Tibial nerve (tissue), 4 donors: ENCODE measurements around the gene ARHGAP21. TPM values are rescaled to one million over a fixed set of nuclear protein-coding genes. Genes with fewer than 3 reads are reported as not detected.

Experiments
- DNase-seq, 2 donors: peaks; one replicate each; pipeline ENCODE4 v3.0.0-alpha.2; 2019; ENCODE audit warnings: low spot score in 2 of 2
- H3K27ac ChIP-seq, 4 donors: fragments of 200-600 bp; sonication (generic) in 3 of 4; one replicate each; pipeline ENCODE4 v1.5.1; 2017 to 2019; ENCODE audit warnings: mild to moderate bottlenecking in 1 of 4
- H3K27me3 ChIP-seq, 2 donors: fragments of 200-600 bp; sonication (generic) in 1 of 2; one replicate each; pipeline versions ENCODE4 v1.5.1 to v1.6.0; 2017 to 2019
- H3K36me3 ChIP-seq, 3 donors: fragments of 200-600 bp; sonication (generic); one replicate each; pipeline ENCODE4 v1.5.1; 2018 to 2019
- H3K4me1 ChIP-seq, 4 donors: fragments of 200-600 bp; sonication (generic) in 3 of 4; one replicate each; pipeline ENCODE4 v1.5.1; 2017 to 2019
- H3K4me3 ChIP-seq, 4 donors: fragments of 200-600 bp; sonication (generic) in 3 of 4; one replicate each; pipeline ENCODE4 v1.5.1; 2017 to 2019; ENCODE audit warnings: mild to moderate bottlenecking in 1 of 4, moderate library complexity in 1 of 4
- H3K9me3 ChIP-seq, 4 donors: fragments of 200-600 bp; sonication (generic) in 3 of 4; one replicate each; pipeline ENCODE4 v1.5.1; 2017 to 2019
- EP300 ChIP-seq, 2 donors: sonication (generic); formaldehyde crosslinking; IDR thresholded peaks; one replicate each; pipeline ENCODE4 v1.6.1; 2017; ENCODE audit warnings: antibody characterized with exemption in 2 of 2, mild to moderate bottlenecking in 1 of 2
- POLR2A ChIP-seq, 2 donors: fragments of 450-650 bp; IDR thresholded peaks; one replicate each; pipeline ENCODE4 v1.6.1; 2017; ENCODE audit warnings: antibody characterized with exemption in 2 of 2, mild to moderate bottlenecking in 2 of 2, moderate library complexity in 2 of 2
- WGBS, 2 donors: methylation state at CpG; one replicate each; pipeline ENCODE4 v1.1.5; 2018; 5-methylcytosine and 5-hydroxymethylcytosine counted together
- total RNA-seq, 4 donors: library from RNA; depleted of rRNA; stranded (reverse); fragments of >200 nt; gene quantifications; one replicate each; pipeline ENCODE4 v1.1.0, GENCODE V29; 2016
- TF ChIP-seq, protein P1 (sequence below), 5 experiments: fragments of 200-600 bp in 3 of 5; fragments of 450-650 bp in 2 of 5; sonication (generic) in 3 of 5; IDR thresholded peaks; one replicate each; pipeline ENCODE4 v1.5.1; 2016 to 2019; ENCODE audit warnings: antibody characterized with exemption in 5 of 5, mild to moderate bottlenecking in 3 of 5, moderate library complexity in 2 of 5

The ARHGAP21 gene
- total RNA-seq, 4 donors from 2014 or later: 56.7 to 116 (median 80.2) TPM

DNA sequence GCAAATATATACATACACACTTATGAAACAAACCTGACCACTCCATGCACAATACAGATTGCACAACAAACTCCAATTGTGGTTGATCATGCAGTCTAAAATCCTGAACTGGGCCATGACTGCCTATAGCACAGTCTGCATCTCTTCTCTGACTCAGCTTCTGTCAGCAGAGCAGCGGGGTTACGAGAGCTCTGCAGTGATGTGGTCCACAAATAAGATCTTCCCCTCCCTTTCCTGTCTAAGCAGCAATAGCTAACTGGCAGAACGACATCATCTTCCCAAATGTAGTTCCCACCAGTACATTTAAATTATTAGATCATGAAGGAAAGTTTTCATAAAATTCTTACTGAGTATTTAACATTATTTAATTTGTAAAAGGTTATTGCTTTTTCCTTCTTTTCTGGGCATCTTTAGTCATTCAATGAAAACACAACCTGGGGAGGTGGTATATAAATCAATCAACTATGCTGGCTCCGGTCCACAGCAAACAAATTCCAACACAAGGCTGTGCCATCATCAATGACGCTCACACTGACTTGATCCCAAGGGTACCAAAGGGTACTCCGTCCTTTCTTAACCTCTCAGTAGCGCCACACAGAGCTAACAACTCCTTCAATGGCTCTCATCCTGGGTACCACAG, 17.1 kb downstream of the ARHGAP21 start:
- TF ChIP-seq EP300 (IDR thresholded peaks at IDR 0.05) (no peak), POLR2A (IDR thresholded peaks at IDR 0.05) (no peak)
- TF ChIP-seq, protein P1, sequence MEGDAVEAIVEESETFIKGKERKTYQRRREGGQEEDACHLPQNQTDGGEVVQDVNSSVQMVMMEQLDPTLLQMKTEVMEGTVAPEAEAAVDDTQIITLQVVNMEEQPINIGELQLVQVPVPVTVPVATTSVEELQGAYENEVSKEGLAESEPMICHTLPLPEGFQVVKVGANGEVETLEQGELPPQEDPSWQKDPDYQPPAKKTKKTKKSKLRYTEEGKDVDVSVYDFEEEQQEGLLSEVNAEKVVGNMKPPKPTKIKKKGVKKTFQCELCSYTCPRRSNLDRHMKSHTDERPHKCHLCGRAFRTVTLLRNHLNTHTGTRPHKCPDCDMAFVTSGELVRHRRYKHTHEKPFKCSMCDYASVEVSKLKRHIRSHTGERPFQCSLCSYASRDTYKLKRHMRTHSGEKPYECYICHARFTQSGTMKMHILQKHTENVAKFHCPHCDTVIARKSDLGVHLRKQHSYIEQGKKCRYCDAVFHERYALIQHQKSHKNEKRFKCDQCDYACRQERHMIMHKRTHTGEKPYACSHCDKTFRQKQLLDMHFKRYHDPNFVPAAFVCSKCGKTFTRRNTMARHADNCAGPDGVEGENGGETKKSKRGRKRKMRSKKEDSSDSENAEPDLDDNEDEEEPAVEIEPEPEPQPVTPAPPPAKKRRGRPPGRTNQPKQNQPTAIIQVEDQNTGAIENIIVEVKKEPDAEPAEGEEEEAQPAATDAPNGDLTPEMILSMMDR (IDR thresholded peaks at IDR 0.05): no peak
- Histone ChIP-seq H3K36me3 (no peaks in the 10 kb centered on the region), H3K4me1 (peaks cover 0 to 47% (median 11%) of the 10 kb centered on the region in 4 donors), H3K9me3 (no peaks in the 10 kb centered on the region), H3K27ac (no peak overlapping the region), H3K27me3 (no peaks in the 10 kb centered on the region), H3K4me3 (no peak overlapping the region)
- 46 to 51% methylated on average over 7 of the region's 7 CpGs for WGBS, 2 donors
- no peak for DNase-seq

DNA sequence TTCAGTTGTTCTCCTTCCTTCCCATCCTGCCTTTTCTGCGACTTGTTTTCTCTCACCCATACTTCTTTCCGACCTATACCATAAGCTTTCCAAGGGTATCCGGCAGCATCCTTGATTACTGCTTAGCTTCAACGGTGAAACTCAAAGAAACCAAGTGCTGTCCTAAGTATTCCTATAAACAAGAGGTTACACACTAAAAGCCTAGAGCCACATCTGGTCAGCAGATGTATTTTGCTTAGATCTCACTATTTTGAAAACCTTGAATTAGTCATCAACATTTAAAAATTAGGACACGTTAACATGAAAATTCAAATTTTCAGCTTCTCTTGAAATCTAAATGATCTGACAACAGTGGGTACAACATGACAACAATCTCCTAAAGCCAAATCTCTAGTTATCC, 20.0 kb downstream of the ARHGAP21 start:
- no peak overlapping the region for H3K27ac ChIP-seq
- H3K36me3 ChIP-seq: no peaks in the 10 kb centered on the region
- H3K4me3 ChIP-seq: no peak overlapping the region
- no peaks in the 10 kb centered on the region for H3K9me3 ChIP-seq
- DNase-seq: peak in 1 of 2 donors; percentile 40
- H3K4me1 ChIP-seq: peaks cover 0 to 35% (median 11%) of the 10 kb centered on the region in 4 donors
- no peak for TF ChIP-seq EP300 (IDR thresholded peaks at IDR 0.05)
- no peak for TF ChIP-seq POLR2A (IDR thresholded peaks at IDR 0.05)
- TF ChIP-seq, protein P1 (IDR thresholded peaks at IDR 0.05): no peak
- H3K27me3 ChIP-seq: no peaks in the 10 kb centered on the region
- 70 to 72% methylated on average over 5 of the region's 5 CpGs for WGBS, 2 donors

DNA sequence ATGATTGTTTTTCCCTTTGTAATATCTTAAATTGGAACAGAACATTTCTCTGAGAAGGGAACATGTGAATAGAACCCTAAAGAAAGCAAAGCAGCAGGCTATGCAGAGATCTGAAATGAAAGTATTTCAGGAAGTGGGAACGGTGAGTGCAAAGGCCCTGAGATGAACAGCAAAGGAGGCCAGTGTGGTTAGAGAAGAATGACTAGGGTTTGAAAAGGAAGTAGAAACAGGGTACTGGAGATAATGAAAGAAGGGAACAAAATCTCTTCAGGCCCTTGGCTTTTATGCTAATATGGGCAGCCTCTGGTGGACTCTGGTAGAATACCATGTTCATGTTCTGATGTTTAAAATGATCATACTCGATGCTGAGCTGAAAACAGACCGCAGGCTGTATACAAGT, 22.2 kb downstream of the ARHGAP21 start:
- Histone ChIP-seq H3K9me3 (no peaks in the 10 kb centered on the region), H3K27me3 (no peaks in the 10 kb centered on the region), H3K4me1 (peaks cover 0 to 16% (median 4%) of the 10 kb centered on the region in 4 donors), H3K36me3 (no peaks in the 10 kb centered on the region), H3K27ac (no peak overlapping the region), H3K4me3 (no peak overlapping the region)
- no peak for DNase-seq
- TF ChIP-seq EP300 (IDR thresholded peaks at IDR 0.05) (no peak), POLR2A (IDR thresholded peaks at IDR 0.05) (no peak)
- TF ChIP-seq, protein P1 (IDR thresholded peaks at IDR 0.05): no peak
- 85 to 89% methylated on average over 3 of the region's 3 CpGs for WGBS, 2 donors

DNA sequence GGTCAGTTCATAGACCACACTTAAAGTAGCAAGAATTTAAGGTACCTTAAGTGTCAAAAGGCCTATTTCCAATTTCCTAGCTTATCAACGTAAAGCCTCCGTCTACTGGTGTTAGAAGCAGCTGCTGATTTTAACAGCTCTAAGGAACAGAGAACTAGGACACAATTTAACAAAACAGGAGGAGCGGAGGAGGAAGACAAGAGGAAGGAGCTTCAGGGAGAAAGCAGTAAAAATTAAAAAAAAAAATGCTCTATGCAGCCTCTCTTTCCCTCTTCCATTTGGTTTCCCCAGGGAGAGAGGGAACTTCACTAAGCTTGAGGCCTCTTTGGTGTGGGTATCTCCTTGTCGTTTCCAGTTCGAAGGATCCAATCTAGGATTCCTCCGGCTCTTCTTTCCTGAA, 22.7 kb downstream of the ARHGAP21 start:
- TF ChIP-seq EP300 (IDR thresholded peaks at IDR 0.05): no peak
- TF ChIP-seq, protein P1 (IDR thresholded peaks at IDR 0.05): no peak
- no peak for TF ChIP-seq POLR2A (IDR thresholded peaks at IDR 0.05)
- no peaks in the 10 kb centered on the region for H3K9me3 ChIP-seq
- H3K36me3 ChIP-seq: no peaks in the 10 kb centered on the region
- WGBS, 2 donors: 82 to 87% methylated on average over 6 of the region's 6 CpGs
- no peaks in the 10 kb centered on the region for H3K27me3 ChIP-seq
- H3K4me3 ChIP-seq: no peak overlapping the region
- H3K27ac ChIP-seq: no peak overlapping the region
- H3K4me1 ChIP-seq: peaks cover 0 to 11% (median under 1%) of the 10 kb centered on the region in 4 donors
- no peak for DNase-seq

DNA sequence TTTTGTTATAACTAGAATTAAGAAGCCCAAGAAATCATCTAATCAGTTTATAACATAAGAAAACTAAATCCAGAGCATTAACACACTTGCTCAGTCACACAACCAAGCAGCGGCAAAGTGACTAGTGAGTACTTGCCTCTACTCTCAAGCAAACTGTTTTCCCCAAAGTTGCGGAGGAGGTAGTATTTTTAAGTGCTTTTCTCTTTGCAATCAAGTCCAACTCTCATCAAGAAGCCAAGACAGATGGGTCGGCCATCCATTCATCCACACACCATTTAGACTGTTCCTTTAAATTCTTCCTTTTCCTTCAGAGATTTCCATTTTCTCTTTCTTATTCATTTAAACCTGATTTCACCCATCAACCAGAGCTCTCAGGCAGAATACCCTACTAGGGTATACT, 25.4 kb downstream of the ARHGAP21 start:
- 89 to 92% methylated on average over 3 of the region's 3 CpGs for WGBS, 2 donors
- no peaks in the 10 kb centered on the region for H3K36me3 ChIP-seq

More for the DNA sequence above, 25.4 kb downstream of the ARHGAP21 start:
- no peaks in the 10 kb centered on the region for H3K9me3 ChIP-seq
- H3K4me3 ChIP-seq: no peak overlapping the region
- no peak for TF ChIP-seq POLR2A (IDR thresholded peaks at IDR 0.05)
- TF ChIP-seq, protein P1 (IDR thresholded peaks at IDR 0.05): no peak
- no peak for TF ChIP-seq EP300 (IDR thresholded peaks at IDR 0.05)
- H3K27me3 ChIP-seq: no peaks in the 10 kb centered on the region
- no peak for DNase-seq
- H3K27ac ChIP-seq: no peak overlapping the region
- H3K4me1 ChIP-seq: peaks cover 0 to under 1% (median 0%) of the 10 kb centered on the region in 4 donors
